GM19023 (cell line): ENCODE results near the gene HLF.

Experiments
- ATAC-seq: cut with Tn5 transposase; IDR thresholded peaks from one replicate; pipeline ENCODE4 v1.9.1; 2021; ENCODE audit warnings: mild to moderate bottlenecking, moderate library complexity; ENCODE audit not compliant: unreplicated experiment

The HLF gene

GRCh38 chr17:55289978-55290377 is 25.2 kb downstream of the HLF start:
- no peak for ATAC-seq

- ATAC-seq = no peak
Observed at GRCh38 chr17:55290492-55291113, 25.8 kb downstream of the HLF start.

GRCh38 chr17:55291114-55291507 is 26.4 kb downstream of the HLF start:
- ATAC-seq = no peak

- no peak for ATAC-seq
Observed at GRCh38 chr17:55292094-55292493, 27.3 kb downstream of the HLF start.

GRCh38 chr17:55294042-55294751 is 29.4 kb downstream of the HLF start:
- no peak for ATAC-seq

GRCh38 chr17:55295411-55296170 is 30.8 kb downstream of the HLF start:
- ATAC-seq = no peak

- ATAC-seq = no peak
Observed at GRCh38 chr17:55296171-55296695, 31.5 kb downstream of the HLF start.

- ATAC-seq = no peak
Observed at GRCh38 chr17:55296699-55297098, 31.9 kb downstream of the HLF start.

- ATAC-seq = no peak
Observed at GRCh38 chr17:55298111-55298730, 33.5 kb downstream of the HLF start.

GRCh38 chr17:55299162-55299838 is 34.5 kb downstream of the HLF start:
- no peak for ATAC-seq

GRCh38 chr17:55299890-55300289 is 35.1 kb downstream of the HLF start:
- ATAC-seq = no peak

GRCh38 chr17:55300479-55301290 is 35.9 kb downstream of the HLF start:
- ATAC-seq = no peak

GRCh38 chr17:55301521-55302406 is 37.0 kb downstream of the HLF start:
- ATAC-seq = no peak

GRCh38 chr17:55302407-55302787 is 37.6 kb downstream of the HLF start:
- ATAC-seq = no peak

- no peak for ATAC-seq
Observed at GRCh38 chr17:55303008-55303493, 38.3 kb downstream of the HLF start.

- ATAC-seq = no peak
Observed at GRCh38 chr17:55303701-55304145, 39.0 kb downstream of the HLF start.

- no peak for ATAC-seq
Observed at GRCh38 chr17:55304171-55304859, 39.6 kb downstream of the HLF start.
